ENCODE data around the gene EPS8L1.
"Not testable (repeated sequence)": the region's sequence is repeated elsewhere in the genome, so short reads cannot be mapped to it uniquely, and the experiment has no call there.

Gene EPS8L1

DNA sequence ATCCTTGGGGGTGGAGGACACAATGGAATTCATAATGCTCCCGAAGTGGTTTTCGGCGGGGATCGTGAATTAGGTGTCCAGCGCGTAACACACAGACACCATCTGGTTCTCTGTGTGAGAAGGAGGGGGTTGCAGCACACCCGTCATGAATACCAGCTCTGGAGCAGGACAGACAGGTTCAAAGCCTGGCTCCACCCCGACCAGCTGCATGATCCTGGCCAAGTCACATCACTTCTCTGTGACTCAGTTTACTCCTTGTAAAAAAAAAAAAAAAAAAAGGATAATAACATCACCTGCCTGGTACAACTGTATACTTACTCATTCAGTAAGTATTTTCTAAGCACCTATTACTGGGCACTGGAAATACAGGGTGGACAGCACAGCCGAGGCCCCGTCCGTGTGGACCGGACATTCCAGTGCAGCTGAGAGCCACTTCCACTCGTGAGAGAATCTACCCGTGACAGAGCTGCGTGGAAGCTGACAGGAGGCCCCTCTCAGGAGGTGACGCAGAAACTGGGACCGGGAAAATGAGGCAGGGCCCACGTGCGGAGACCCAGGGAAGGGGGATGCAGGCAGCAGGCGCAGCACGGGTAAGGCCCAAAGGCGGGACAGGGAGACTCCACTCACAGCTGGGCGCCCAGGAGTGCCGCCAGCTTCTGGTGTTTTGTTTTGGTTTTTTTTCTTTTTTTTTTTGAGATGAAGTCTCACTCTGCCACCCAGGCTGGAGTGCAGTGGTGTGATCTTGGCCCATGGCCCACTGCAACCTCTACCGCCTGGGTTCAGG, 24.7 kb upstream of the EPS8L1 start:
- no peak for DNase-seq

DNA sequence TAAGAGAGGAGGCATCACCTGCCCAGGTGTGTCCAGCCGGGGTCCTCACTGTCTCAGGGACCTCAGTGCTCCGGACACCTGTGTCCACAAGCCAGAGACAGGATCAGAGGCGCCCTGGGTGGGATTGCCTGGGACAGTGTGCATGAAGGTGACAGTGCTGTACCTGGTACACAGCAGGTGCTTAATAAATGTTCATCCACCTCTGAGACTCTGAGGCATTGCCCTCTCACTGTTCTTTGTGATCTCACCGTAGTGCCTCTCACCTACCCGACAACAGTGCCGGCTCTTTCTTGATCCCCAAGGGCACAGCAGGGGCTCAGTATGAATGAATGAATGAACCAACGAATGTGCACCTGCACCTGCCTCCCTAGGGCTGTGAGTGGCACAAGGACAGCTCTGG, 21.9 kb upstream of the EPS8L1 start:
- DNase-seq, result no peak

- DNase-seq, result no peak
Observed at GRCh38 chr19:55056827-55057226, 18.8 kb upstream of the EPS8L1 start.

DNA sequence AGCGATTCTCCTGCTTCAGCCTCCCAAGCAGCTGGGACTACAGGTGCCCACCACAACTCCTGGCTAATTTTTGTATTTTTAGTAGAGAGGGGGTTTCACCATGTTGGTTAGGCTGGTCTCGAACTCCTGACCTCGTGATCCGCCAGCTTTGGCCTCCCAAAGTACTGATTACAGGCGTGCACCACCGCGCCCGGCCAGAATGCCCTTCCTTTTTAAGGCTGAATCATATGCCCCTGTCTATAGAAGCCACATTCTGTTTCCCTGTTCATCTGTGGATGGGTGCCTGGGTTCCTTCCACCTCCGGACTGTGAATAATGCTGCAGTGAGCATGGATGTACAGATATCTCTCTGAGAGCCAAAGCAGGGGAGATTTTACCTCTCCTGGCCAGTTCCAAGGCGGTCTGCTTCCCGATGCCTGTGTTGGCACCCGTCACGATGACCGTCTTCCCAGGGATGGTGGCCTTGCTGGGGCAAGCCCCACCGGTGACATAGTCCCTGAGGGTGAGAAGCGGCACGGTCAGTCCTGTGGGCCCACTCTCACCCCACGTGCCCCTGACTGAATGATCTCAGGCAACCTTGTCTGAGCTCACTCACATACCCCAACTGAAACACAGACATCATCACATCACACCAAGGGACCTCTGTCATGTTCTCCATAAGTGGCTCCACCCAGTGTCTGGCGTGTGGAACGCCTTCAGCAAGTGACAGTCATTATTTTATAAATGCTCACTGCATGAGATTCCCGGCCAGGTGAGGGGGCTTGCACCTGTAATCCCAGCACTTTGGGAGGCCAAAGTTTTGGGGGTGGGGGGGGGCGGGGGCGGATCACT, 16.7 kb upstream of the EPS8L1 start:
- DNase-seq, result no peak

DNA sequence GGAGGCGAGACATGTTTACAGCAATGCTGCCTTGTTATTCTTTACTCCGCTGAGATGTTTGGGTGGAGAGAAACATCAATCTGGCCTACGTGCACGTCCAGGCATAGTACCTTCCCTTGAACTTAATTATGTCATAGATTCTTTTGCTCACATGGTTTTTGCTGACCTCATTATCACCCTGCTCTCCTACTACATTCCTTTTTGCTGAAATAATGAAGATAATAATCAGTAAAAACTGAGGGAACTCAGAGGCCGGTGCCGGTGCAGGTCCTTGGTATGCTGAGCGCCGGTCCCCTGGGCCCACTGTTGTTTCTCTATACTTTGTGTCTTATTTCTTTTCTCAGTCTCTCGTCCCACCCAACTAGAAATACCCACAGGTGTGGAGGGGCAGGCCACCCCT, 15.4 kb upstream of the EPS8L1 start:
- not testable (repeated sequence) for DNase-seq

DNA sequence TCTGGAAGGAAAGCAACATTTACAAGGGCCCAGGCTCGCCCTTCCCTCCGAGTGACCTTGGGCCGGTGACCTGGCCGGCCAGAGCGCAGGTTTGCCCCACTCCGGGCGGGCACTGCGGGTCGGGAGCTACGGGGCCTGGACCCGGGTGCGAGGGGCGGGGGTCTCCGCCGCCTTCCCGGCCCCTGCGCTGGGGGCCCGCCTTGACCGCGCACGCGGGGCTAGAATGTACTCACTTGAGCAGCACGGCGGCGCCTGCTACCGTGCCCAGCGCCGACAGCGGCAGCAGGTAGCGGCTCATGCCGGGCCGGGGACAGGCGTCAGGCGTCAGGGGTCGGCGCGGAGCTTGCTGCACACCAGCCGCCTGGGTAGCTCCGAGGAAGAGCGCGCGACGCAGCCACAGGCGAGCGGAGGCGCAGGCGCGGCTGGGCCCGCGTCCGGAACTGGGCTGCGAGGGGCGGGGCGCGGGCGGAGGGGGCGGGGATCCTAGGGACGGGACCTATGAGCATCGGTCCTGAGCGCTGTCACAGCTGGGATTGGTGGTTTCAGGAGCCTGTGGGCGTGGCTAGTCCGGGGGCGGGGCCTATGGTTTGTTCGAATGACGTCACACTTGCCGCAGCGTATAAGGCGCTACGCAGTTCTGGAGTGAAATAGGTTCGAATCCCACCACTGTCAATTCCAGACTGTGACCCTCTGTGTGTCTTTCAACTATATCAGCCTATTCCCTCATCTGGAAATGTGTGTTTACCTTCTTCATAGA, 12.8 kb upstream of the EPS8L1 start, which contains the start of gene RDH13:
Gene RDH13 (minus strand): TSS at position 414 of the 757 bp plus-strand sequence. CDS start 116 bp downstream, at position 298.
- DNase-seq, result peak; percentile 78

- no peak for DNase-seq
Observed at GRCh38 chr19:55063492-55063843, 12.2 kb upstream of the EPS8L1 start.

GRCh38 chr19:55065516-55065915, 10.2 kb upstream of the EPS8L1 start:
- not testable (repeated sequence) for DNase-seq

DNA sequence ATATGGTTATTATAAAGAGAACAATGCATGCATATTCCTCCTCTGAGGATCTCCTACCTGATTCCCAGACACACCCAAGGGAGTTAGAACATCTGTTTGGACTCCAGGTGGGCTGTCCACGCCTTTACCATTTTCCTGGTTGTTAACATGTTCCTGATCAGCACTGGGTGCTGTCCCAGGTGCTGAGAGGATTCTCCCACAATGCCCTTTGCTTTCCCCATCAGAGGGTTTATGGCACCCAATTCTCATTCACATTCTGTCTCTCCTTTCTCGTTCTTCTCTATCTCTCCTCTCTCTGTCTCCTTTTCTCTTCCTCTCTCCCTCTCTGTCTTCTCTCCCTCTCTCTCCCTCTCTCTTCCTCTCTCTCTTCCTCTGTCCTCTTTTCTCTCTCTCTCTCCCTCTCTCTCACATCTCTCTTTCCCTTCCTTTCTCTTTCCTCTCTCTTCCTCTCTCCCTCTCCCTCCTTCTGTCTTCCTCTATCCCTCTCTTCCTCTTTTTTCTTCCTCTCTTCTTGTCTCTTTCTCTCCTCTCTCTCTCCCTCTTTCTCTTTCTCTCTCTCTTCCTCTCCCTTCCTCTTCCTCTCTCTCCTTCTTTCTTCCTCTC, 9.5 kb upstream of the EPS8L1 start:
- no peak for DNase-seq

- no peak for DNase-seq
Observed at GRCh38 chr19:55067869-55068268, 7.8 kb upstream of the EPS8L1 start.

- DNase-seq, result no peak
Observed at GRCh38 chr19:55068950-55069864, 6.5 kb upstream of the EPS8L1 start.

GRCh38 chr19:55069865-55070197, 5.8 kb upstream of the EPS8L1 start:
- DNase-seq, result no peak

- no peak for DNase-seq
Observed at GRCh38 chr19:55070466-55071128, 5.1 kb upstream of the EPS8L1 start.

DNA sequence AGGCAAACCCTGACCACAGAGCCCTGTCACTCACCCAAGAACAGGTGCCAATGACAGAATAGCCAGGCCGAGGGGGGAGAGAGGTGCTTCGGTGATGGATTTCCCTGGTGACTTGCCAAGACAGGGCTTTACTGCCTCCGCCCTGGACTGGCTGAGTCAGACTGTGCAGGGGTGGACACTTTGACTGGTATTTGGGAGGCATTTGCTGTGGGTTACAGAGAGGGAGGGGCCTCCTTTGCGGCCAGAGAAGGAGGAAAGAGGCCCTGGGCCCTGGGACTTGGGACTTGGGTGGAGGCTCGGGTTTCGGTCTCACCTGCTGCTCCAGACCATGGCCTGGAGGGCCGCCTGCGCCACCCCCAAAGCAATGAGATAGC, 4.6 kb upstream of the EPS8L1 start:
- DNase-seq, result no peak

- DNase-seq, result no peak
Observed at GRCh38 chr19:55071913-55072312, 3.8 kb upstream of the EPS8L1 start.

GRCh38 chr19:55076321-55076720, 652 bp downstream of the EPS8L1 start:
- DNase-seq, result no peak

DNA sequence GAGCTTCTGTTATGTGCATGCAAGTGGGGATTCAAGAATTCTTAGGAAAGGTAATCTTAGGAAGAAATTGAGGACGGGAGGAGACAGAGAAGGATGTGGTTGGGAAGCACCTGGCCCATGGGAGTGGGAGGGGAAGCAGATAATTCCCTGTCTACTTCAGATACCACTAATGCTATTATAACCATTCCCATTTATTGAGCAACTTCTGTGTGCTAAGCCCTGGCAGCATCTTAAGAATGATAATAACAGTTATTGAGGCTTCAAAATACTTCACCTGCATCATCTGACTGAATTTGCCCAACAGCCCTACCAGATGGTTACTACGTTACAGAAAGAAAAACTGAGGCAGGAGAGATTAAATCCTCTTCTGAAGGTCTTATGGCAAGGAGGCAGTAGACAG, 1.4 kb downstream of the EPS8L1 start:
- DNase-seq, result no peak

DNA sequence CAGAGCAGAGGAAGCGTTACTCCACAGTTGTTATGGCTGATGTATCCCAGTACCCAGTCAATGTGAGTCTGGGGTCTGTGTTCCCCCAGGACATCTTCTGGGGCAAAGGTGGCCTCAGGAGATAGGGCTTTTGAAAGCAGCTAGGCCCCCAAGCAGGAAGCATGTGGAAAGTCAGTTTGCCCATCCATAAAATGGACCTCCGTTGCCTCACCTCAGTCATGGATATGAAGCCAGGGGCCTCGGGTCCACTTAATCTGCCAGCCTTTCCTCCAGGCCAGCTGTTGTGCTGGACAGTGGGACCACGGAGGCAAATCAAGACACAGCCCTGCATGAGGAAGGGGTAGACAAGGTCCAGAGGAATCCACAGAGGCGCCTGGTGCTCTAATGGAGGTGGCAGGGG, 3.3 kb downstream of the EPS8L1 start:
- no peak for DNase-seq

DNA sequence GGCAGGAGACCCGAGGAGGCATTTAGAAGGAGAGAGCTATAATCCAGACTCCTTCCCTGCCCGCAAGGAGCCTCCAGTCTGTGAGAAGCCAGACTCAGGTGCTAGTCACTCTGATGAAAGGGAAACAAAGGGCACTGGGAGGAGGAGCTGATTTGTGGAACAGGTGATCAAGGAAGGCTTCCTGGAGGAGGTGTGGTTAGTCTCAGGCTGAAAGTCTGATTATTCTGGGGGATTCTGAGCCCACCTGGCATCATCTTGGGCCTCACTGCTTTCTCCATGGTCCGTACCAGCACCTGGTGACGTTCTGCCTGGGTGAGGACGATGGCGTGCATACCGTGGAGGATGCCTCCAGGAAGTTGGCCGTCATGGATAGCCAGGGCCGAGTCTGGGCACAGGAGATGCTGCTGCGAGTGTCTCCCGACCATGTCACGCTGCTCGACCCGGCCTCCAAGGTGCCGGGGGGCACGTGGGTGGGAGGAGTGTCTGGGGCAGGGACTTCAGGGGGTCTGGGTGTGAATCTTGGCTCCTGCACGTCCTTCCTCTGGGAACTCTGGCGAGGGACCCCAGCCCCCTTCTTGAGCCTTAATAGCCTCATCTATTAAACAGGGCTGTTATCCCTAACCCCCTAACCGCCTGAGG, 3.9 kb downstream of the EPS8L1 start:
- no peak for DNase-seq

GRCh38 chr19:55080121-55080967, 4.7 kb downstream of the EPS8L1 start:
- DNase-seq, result peak; percentile 71

Measured in DMS79 (cell line).